ENCODE results near the gene TMEM40. TPM values are rescaled to one million over a fixed set of nuclear protein-coding genes. Genes with fewer than 3 reads are reported as not detected.
A peak's percentile ranks its signal among the peaks of the same experiment; 100 is the strongest.

TMEM40 gene
- total RNA-seq, 1 experiment from 2014 or later = not detected

GRCh38 chr3:12769761-12770160 is 10.7 kb upstream of the TMEM40 start:
- Histone ChIP-seq H3K27ac (no peak overlapping the region), H3K4me1 (replicated peaks) (no peaks in the 10 kb centered on the region), H3K4me3 (no peak overlapping the region), H3K36me3 (no peaks in the 10 kb centered on the region), H3K9me3 (replicated peaks) (no peaks in the 10 kb centered on the region), H3K27me3 (replicated peaks) (no peaks in the 10 kb centered on the region)
- DNase-seq (ENCODE audit: low read depth in 1 of 2, low spot score in 2 of 2) = no peak

GRCh38 chr3:12768579-12769527 is 9.8 kb upstream of the TMEM40 start:
- Histone ChIP-seq H3K4me1 (replicated peaks) (no peaks in the 10 kb centered on the region), H3K36me3 (no peaks in the 10 kb centered on the region), H3K4me3 (no peak overlapping the region), H3K27ac (no peak overlapping the region), H3K27me3 (replicated peaks) (no peaks in the 10 kb centered on the region), H3K9me3 (replicated peaks) (no peaks in the 10 kb centered on the region)
- no peak for DNase-seq (ENCODE audit: low read depth in 1 of 2, low spot score in 2 of 2)

- Histone ChIP-seq H3K9me3 (replicated peaks) (no peaks in the 10 kb centered on the region), H3K27me3 (replicated peaks) (no peaks in the 10 kb centered on the region), H3K4me1 (replicated peaks) (peaks cover 8% of the 10 kb centered on the region), H3K4me3 (no peak overlapping the region), H3K27ac (no peak overlapping the region), H3K36me3 (no peaks in the 10 kb centered on the region)
- no peak for DNase-seq (ENCODE audit: low read depth in 1 of 2, low spot score in 2 of 2)
Measured at GRCh38 chr3:12766541-12766940, 7.5 kb upstream of the TMEM40 start.

GRCh38 chr3:12764171-12764776 is 5.2 kb upstream of the TMEM40 start:
- Histone ChIP-seq H3K36me3 (no peaks in the 10 kb centered on the region), H3K4me3 (no peak overlapping the region), H3K27me3 (replicated peaks) (no peaks in the 10 kb centered on the region), H3K9me3 (replicated peaks) (no peaks in the 10 kb centered on the region), H3K27ac (no peak overlapping the region), H3K4me1 (replicated peaks) (peaks cover 8% of the 10 kb centered on the region)
- DNase-seq (ENCODE audit: low read depth in 1 of 2, low spot score in 2 of 2) = no peak

GRCh38 chr3:12759693-12760565 is 870 bp upstream of the TMEM40 start:
- no peaks in the 10 kb centered on the region for H3K36me3 ChIP-seq
- H3K4me1 ChIP-seq (replicated peaks) = peaks cover 8% of the 10 kb centered on the region
- H3K9me3 ChIP-seq (replicated peaks) = no peaks in the 10 kb centered on the region
- DNase-seq (ENCODE audit: low read depth in 1 of 2, low spot score in 2 of 2) = no peak
- H3K27ac ChIP-seq = no peak overlapping the region
- H3K27me3 ChIP-seq (replicated peaks) = no peaks in the 10 kb centered on the region
- no peak overlapping the region for H3K4me3 ChIP-seq

- Histone ChIP-seq H3K27me3 (replicated peaks) (no peaks in the 10 kb centered on the region), H3K36me3 (no peaks in the 10 kb centered on the region), H3K9me3 (replicated peaks) (no peaks in the 10 kb centered on the region), H3K27ac (no peak overlapping the region), H3K4me1 (replicated peaks) (peaks cover 2% of the 10 kb centered on the region; the same call in 1 of the 2 replicates), H3K4me3 (no peak overlapping the region)
- DNase-seq (ENCODE audit: low read depth in 1 of 2, low spot score in 2 of 2) = peak in 1 of 2 experiments; percentile 8
Measured at GRCh38 chr3:12758025-12758781, 856 bp downstream of the TMEM40 start.

GRCh38 chr3:12756635-12757034 is 2.4 kb downstream of the TMEM40 start:
- DNase-seq (ENCODE audit: low read depth in 1 of 2, low spot score in 2 of 2) = no peak
- no peaks in the 10 kb centered on the region for H3K4me1 ChIP-seq (replicated peaks)

GRCh38 chr3:12756175-12756574 is 2.9 kb downstream of the TMEM40 start:
- Histone ChIP-seq H3K4me3 (no peak overlapping the region), H3K4me1 (replicated peaks) (no peaks in the 10 kb centered on the region), H3K36me3 (no peaks in the 10 kb centered on the region), H3K27me3 (replicated peaks) (no peaks in the 10 kb centered on the region), H3K9me3 (replicated peaks) (no peaks in the 10 kb centered on the region), H3K27ac (no peak overlapping the region)
- DNase-seq (ENCODE audit: low read depth in 1 of 2, low spot score in 2 of 2) = no peak

More at GRCh38 chr3:12756635-12757034, 2.4 kb downstream of the TMEM40 start:
- Histone ChIP-seq H3K4me3 (no peak overlapping the region), H3K27me3 (replicated peaks) (no peaks in the 10 kb centered on the region), H3K27ac (no peak overlapping the region), H3K9me3 (replicated peaks) (no peaks in the 10 kb centered on the region), H3K36me3 (no peaks in the 10 kb centered on the region)

- H3K36me3 ChIP-seq = no peaks in the 10 kb centered on the region
- no peak overlapping the region for H3K4me3 ChIP-seq
- H3K27me3 ChIP-seq (replicated peaks) = no peaks in the 10 kb centered on the region
- H3K27ac ChIP-seq = no peak overlapping the region
- peaks cover under 1% of the 10 kb centered on the region; the same call in 1 of the 2 replicates for H3K4me1 ChIP-seq (replicated peaks)
- H3K9me3 ChIP-seq (replicated peaks) = no peaks in the 10 kb centered on the region
- DNase-seq (ENCODE audit: low read depth in 1 of 2, low spot score in 2 of 2) = no peak
Measured at GRCh38 chr3:12755754-12756153, 3.3 kb downstream of the TMEM40 start.

- Histone ChIP-seq H3K9me3 (replicated peaks) (no peaks in the 10 kb centered on the region), H3K27me3 (replicated peaks) (no peaks in the 10 kb centered on the region), H3K36me3 (no peaks in the 10 kb centered on the region), H3K4me3 (no peak overlapping the region), H3K4me1 (replicated peaks) (peaks cover 8% of the 10 kb centered on the region), H3K27ac (no peak overlapping the region)
- DNase-seq (ENCODE audit: low read depth in 1 of 2, low spot score in 2 of 2) = no peak
Measured at GRCh38 chr3:12754313-12754712, 4.7 kb downstream of the TMEM40 start.

GRCh38 chr3:12753275-12754028 is 5.6 kb downstream of the TMEM40 start:
- Histone ChIP-seq H3K4me3 (no peak overlapping the region), H3K4me1 (replicated peaks) (peaks cover 8% of the 10 kb centered on the region), H3K36me3 (no peaks in the 10 kb centered on the region), H3K27ac (no peak overlapping the region), H3K9me3 (replicated peaks) (no peaks in the 10 kb centered on the region), H3K27me3 (replicated peaks) (no peaks in the 10 kb centered on the region)
- no peak for DNase-seq (ENCODE audit: low read depth in 1 of 2, low spot score in 2 of 2)

GRCh38 chr3:12752809-12753208 is 6.2 kb downstream of the TMEM40 start:
- Histone ChIP-seq H3K27ac (no peak overlapping the region), H3K36me3 (no peaks in the 10 kb centered on the region), H3K27me3 (replicated peaks) (no peaks in the 10 kb centered on the region), H3K4me1 (replicated peaks) (peaks cover 8% of the 10 kb centered on the region), H3K9me3 (replicated peaks) (no peaks in the 10 kb centered on the region), H3K4me3 (no peak overlapping the region)
- DNase-seq (ENCODE audit: low read depth in 1 of 2, low spot score in 2 of 2) = no peak

All from SJSA1 (cell line).